ENCODE results near the gene TBC1D23.
A peak's percentile ranks its signal among the peaks of the same experiment; 100 is the strongest.
"Not testable (repeated sequence)": the region's sequence is repeated elsewhere in the genome, so short reads cannot be mapped to it uniquely, and the experiment has no call there.

TBC1D23 gene

GRCh38 chr3:100311011-100311410 is 50.2 kb downstream of the TBC1D23 start:
- DNase-seq, result no peak

GRCh38 chr3:100316641-100317069 is 55.9 kb downstream of the TBC1D23 start:
- peak; percentile 72 for DNase-seq

GRCh38 chr3:100317912-100318311 is 57.1 kb downstream of the TBC1D23 start:
- no peak for DNase-seq

- no peak for DNase-seq
Observed at GRCh38 chr3:100319951-100320350, 59.2 kb downstream of the TBC1D23 start.

GRCh38 chr3:100324044-100324443 is 63.3 kb downstream of the TBC1D23 start:
- no peak for DNase-seq

GRCh38 chr3:100325827-100326226 is 65.0 kb downstream of the TBC1D23 start:
- DNase-seq, result no peak

GRCh38 chr3:100327377-100327776 is 66.6 kb downstream of the TBC1D23 start:
- DNase-seq, result not testable (repeated sequence)

GRCh38 chr3:100329800-100330489 is 69.2 kb downstream of the TBC1D23 start:
- no peak for DNase-seq

- DNase-seq, result no peak
Observed at GRCh38 chr3:100330651-100331050, 69.9 kb downstream of the TBC1D23 start.

GRCh38 chr3:100331660-100332059 is 70.9 kb downstream of the TBC1D23 start:
- DNase-seq, result no peak

- DNase-seq, result no peak
Observed at GRCh38 chr3:100333051-100333450, 72.3 kb downstream of the TBC1D23 start.

- DNase-seq, result no peak
Observed at GRCh38 chr3:100333970-100334487, 73.2 kb downstream of the TBC1D23 start.

GRCh38 chr3:100334488-100335351 is 73.9 kb downstream of the TBC1D23 start, which contains the start of gene NIT2:
Gene NIT2 (plus strand): TSS chr3:100334757. CDS start chr3:100334792, 35 bp downstream.
- peak; percentile 95 for DNase-seq

GRCh38 chr3:100335434-100335833 is 74.6 kb downstream of the TBC1D23 start:
- peak; percentile 90 for DNase-seq

- DNase-seq, result peak; percentile 52
Observed at GRCh38 chr3:100336229-100336628, 75.4 kb downstream of the TBC1D23 start.

- no peak for DNase-seq
Observed at GRCh38 chr3:100338911-100339310, 78.1 kb downstream of the TBC1D23 start.

GRCh38 chr3:100339786-100340185 is 79.0 kb downstream of the TBC1D23 start:
- no peak for DNase-seq

GRCh38 chr3:100340527-100340926 is 79.7 kb downstream of the TBC1D23 start:
- DNase-seq, result no peak

GRCh38 chr3:100348727-100349126 is 87.9 kb downstream of the TBC1D23 start:
- no peak for DNase-seq

- DNase-seq, result not testable (repeated sequence)
Observed at GRCh38 chr3:100351770-100352169, 91.0 kb downstream of the TBC1D23 start.

- DNase-seq, result no peak
Observed at GRCh38 chr3:100352296-100353231, 91.8 kb downstream of the TBC1D23 start.

- DNase-seq, result no peak
Observed at GRCh38 chr3:100354850-100355249, 94.1 kb downstream of the TBC1D23 start.

- no peak for DNase-seq
Observed at GRCh38 chr3:100358413-100358812, 97.6 kb downstream of the TBC1D23 start.
